Peyer's patch (tissue), 4 donors: ENCODE measurements around the gene WNK1. TPM values are rescaled to one million over a fixed set of nuclear protein-coding genes. Genes with fewer than 3 reads are reported as not detected.

Experiments used
- DNase-seq, 3 donors: peaks; one replicate each; pipeline ENCODE4 v3.0.0-alpha.2; 2017 to 2019
- H3K27ac ChIP-seq, 4 donors: fragments of 200-600 bp; sonication (generic); one replicate each; pipeline ENCODE4 v1.5.1; 2016 to 2019
- H3K27me3 ChIP-seq, 2 donors: fragments of 200-600 bp; sonication (generic); one replicate each; pipeline ENCODE4 v1.5.1; 2019
- H3K36me3 ChIP-seq, 3 donors: fragments of 200-600 bp; sonication (generic); one replicate each; pipeline ENCODE4 v1.5.1; 2016 to 2019
- H3K4me1 ChIP-seq, 4 donors: fragments of 200-600 bp; sonication (generic); one replicate each; pipeline ENCODE4 v1.5.1; 2016 to 2019
- H3K4me3 ChIP-seq, 4 donors: fragments of 200-600 bp; sonication (generic); 1 replicate in 3 of 4; 2 replicates in 1 of 4; pipeline ENCODE4 v1.5.1; 2016 to 2019; ENCODE audit warnings: mild to moderate bottlenecking in 1 of 4
- H3K9me3 ChIP-seq, 4 donors: fragments of 200-600 bp; sonication (generic); one replicate each; pipeline ENCODE4 v1.5.1; 2016 to 2019; ENCODE audit warnings: mild to moderate bottlenecking in 1 of 4
- POLR2A ChIP-seq, 2 donors: fragments of 450-650 bp; IDR thresholded peaks; one replicate each; pipeline ENCODE4 v1.5.1; 2017; ENCODE audit warnings: antibody characterized with exemption in 2 of 2, mild to moderate bottlenecking in 2 of 2, moderate library complexity in 2 of 2
- total RNA-seq, 4 donors: library from RNA; depleted of rRNA; stranded (reverse); fragments of >200 nt; gene quantifications; one replicate each; pipeline ENCODE4 v1.1.0, GENCODE V29; 2016
- TF ChIP-seq, protein P1 (sequence below), 6 experiments: fragments of 450-650 bp in 4 of 6; fragments of 200-600 bp in 2 of 6; sonication (generic) in 1 of 6; IDR thresholded peaks; one replicate each; pipeline ENCODE4 v1.5.1; 2017 to 2019; ENCODE audit warnings: antibody characterized with exemption in 6 of 6, mild to moderate bottlenecking in 3 of 6, moderate library complexity in 1 of 6

Gene WNK1
- total RNA-seq, 4 donors from 2014 or later, result 83.2 to 198 (median 144) TPM

DNA sequence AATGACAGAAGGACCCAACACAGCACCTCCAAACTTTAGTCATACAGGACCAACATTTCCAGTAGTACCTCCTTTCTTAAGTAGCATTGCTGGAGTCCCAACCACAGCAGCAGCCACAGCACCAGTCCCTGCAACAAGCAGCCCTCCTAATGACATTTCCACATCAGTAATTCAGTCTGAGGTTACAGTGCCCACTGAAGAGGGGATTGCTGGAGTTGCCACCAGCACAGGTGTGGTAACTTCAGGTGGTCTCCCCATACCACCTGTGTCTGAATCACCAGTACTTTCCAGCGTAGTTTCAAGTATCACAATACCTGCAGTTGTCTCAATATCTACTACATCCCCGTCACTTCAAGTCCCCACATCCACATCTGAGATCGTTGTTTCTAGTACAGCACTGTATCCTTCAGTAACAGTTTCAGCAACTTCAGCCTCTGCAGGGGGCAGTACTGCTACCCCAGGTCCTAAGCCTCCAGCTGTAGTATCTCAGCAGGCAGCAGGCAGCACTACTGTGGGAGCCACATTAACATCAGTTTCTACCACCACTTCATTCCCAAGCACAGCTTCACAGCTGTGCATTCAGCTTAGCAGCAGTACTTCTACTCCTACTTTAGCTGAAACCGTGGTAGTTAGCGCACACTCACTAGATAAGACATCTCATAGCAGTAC lies 132.5 kb downstream of the WNK1 start:
- Histone ChIP-seq H3K4me3 (no peak overlapping the region), H3K27ac (no peak overlapping the region), H3K36me3 (peaks cover 0 to 100% (median 0%) of the 10 kb centered on the region in 3 donors), H3K27me3 (no peaks in the 10 kb centered on the region), H3K4me1 (no peaks in the 10 kb centered on the region), H3K9me3 (no peaks in the 10 kb centered on the region)
- no peak for DNase-seq
- TF ChIP-seq, protein P1, sequence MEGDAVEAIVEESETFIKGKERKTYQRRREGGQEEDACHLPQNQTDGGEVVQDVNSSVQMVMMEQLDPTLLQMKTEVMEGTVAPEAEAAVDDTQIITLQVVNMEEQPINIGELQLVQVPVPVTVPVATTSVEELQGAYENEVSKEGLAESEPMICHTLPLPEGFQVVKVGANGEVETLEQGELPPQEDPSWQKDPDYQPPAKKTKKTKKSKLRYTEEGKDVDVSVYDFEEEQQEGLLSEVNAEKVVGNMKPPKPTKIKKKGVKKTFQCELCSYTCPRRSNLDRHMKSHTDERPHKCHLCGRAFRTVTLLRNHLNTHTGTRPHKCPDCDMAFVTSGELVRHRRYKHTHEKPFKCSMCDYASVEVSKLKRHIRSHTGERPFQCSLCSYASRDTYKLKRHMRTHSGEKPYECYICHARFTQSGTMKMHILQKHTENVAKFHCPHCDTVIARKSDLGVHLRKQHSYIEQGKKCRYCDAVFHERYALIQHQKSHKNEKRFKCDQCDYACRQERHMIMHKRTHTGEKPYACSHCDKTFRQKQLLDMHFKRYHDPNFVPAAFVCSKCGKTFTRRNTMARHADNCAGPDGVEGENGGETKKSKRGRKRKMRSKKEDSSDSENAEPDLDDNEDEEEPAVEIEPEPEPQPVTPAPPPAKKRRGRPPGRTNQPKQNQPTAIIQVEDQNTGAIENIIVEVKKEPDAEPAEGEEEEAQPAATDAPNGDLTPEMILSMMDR (IDR thresholded peaks at IDR 0.05), result no peak
- TF ChIP-seq POLR2A (IDR thresholded peaks at IDR 0.05), result no peak

DNA sequence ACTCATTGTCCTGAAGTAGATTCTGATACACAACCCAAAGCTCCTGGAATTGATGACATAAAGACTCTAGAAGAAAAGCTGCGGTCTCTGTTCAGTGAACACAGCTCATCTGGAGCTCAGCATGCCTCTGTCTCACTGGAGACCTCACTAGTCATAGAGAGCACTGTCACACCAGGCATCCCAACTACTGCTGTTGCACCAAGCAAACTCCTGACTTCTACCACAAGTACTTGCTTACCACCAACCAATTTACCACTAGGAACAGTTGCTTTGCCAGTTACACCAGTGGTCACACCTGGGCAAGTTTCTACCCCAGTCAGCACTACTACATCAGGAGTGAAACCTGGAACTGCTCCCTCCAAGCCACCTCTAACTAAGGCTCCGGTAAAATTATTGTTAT lies 133.3 kb downstream of the WNK1 start:
- Histone ChIP-seq H3K36me3 (peaks cover 0 to 100% (median 0%) of the 10 kb centered on the region in 3 donors), H3K4me3 (no peak overlapping the region), H3K27me3 (no peaks in the 10 kb centered on the region), H3K27ac (no peak overlapping the region), H3K4me1 (no peaks in the 10 kb centered on the region), H3K9me3 (no peaks in the 10 kb centered on the region)
- no peak for DNase-seq
- TF ChIP-seq POLR2A (IDR thresholded peaks at IDR 0.05), result no peak
- TF ChIP-seq, protein P1 (IDR thresholded peaks at IDR 0.05), result no peak

- H3K9me3 ChIP-seq, result no peaks in the 10 kb centered on the region
- no peaks in the 10 kb centered on the region for H3K27me3 ChIP-seq
- no peak overlapping the region for H3K4me3 ChIP-seq
- TF ChIP-seq, protein P1 (IDR thresholded peaks at IDR 0.05), result no peak
- no peak for TF ChIP-seq POLR2A (IDR thresholded peaks at IDR 0.05)
- H3K36me3 ChIP-seq, result peaks cover 0 to 99% (median 0%) of the 10 kb centered on the region in 3 donors
- no peak for DNase-seq
- no peaks in the 10 kb centered on the region for H3K4me1 ChIP-seq
- no peak overlapping the region for H3K27ac ChIP-seq
Observed at GRCh38 chr12:886206-886605, 133.8 kb downstream of the WNK1 start.

DNA sequence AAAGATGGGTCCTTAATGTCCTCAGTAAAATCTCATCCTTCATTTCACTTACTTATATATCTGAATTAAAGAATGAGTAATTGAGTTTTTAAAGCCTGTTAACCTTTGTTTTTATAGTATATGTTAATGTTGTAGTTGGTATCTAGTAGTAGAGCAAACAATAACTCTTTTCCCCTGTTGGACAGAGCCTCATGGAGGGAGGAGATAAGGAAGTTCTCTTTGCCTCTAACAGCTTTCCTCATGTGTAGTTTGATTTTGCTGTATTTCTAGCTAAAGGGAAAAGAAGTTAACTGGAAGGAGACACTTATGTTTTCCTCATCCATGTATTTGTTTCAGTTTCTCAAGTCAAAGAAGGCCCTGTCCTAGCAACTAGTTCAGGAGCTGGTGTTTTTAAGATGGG lies 141.8 kb downstream of the WNK1 start:
- Histone ChIP-seq H3K4me1 (no peaks in the 10 kb centered on the region), H3K27me3 (no peaks in the 10 kb centered on the region), H3K36me3 (peaks cover 0 to 96% (median 0%) of the 10 kb centered on the region in 3 donors), H3K4me3 (no peak overlapping the region), H3K27ac (no peak overlapping the region), H3K9me3 (no peaks in the 10 kb centered on the region)
- TF ChIP-seq, protein P1 (IDR thresholded peaks at IDR 0.05), result no peak
- TF ChIP-seq POLR2A (IDR thresholded peaks at IDR 0.05), result no peak
- no peak for DNase-seq

- H3K9me3 ChIP-seq, result no peaks in the 10 kb centered on the region
- H3K4me3 ChIP-seq, result no peak overlapping the region
- no peaks in the 10 kb centered on the region for H3K4me1 ChIP-seq
- H3K36me3 ChIP-seq, result peaks cover 0 to 95% (median 0%) of the 10 kb centered on the region in 3 donors
- DNase-seq, result no peak
- no peak overlapping the region for H3K27ac ChIP-seq
- no peaks in the 10 kb centered on the region for H3K27me3 ChIP-seq
- TF ChIP-seq POLR2A (IDR thresholded peaks at IDR 0.05), result no peak
- TF ChIP-seq, protein P1 (IDR thresholded peaks at IDR 0.05), result no peak
Observed at GRCh38 chr12:896031-896430, 143.7 kb downstream of the WNK1 start.
